OCI-LY1 (cell line): ENCODE data around the gene ANKRD24.

Experiments
- CTCF ChIP-seq: fragments of 200-600 bp; sonication (generic), shearing (Covaris generic); IDR thresholded peaks from 2 replicates; pipeline ENCODE4 v1.5.1; 2017; ENCODE audit warnings: mild to moderate bottlenecking, antibody characterized with exemption, low read length, moderate library complexity, mixed read lengths
- EZH2 ChIP-seq: fragments of 200-600 bp; sonication (generic), shearing (Covaris generic); IDR thresholded peaks from 2 replicates; pipeline ENCODE4 v1.8.0; 2017; ENCODE audit warnings: borderline replicate concordance, mixed run types, mild to moderate bottlenecking, antibody characterized with exemption, low read length, moderate library complexity, mixed read lengths

GRCh38 chr19:4227771-4228170 is 45.3 kb downstream of the ANKRD24 start:
- no peak for TF ChIP-seq CTCF
- no peak for TF ChIP-seq EZH2
